NCI-H82 treated with DMSO at 0.1 percent for 48 hours (cell line): ENCODE measurements around the gene CEBPZ.
"Not testable (repeated sequence)": the region's sequence is repeated elsewhere in the genome, so short reads cannot be mapped to it uniquely, and the experiment has no call there.

ENCODE experiments used
- DNase-seq: peaks from one replicate; lab custom pipeline; 2025; ENCODE audit not compliant: unreplicated experiment; lab: John Stamatoyannopoulos, UW

CEBPZ gene, protein sequence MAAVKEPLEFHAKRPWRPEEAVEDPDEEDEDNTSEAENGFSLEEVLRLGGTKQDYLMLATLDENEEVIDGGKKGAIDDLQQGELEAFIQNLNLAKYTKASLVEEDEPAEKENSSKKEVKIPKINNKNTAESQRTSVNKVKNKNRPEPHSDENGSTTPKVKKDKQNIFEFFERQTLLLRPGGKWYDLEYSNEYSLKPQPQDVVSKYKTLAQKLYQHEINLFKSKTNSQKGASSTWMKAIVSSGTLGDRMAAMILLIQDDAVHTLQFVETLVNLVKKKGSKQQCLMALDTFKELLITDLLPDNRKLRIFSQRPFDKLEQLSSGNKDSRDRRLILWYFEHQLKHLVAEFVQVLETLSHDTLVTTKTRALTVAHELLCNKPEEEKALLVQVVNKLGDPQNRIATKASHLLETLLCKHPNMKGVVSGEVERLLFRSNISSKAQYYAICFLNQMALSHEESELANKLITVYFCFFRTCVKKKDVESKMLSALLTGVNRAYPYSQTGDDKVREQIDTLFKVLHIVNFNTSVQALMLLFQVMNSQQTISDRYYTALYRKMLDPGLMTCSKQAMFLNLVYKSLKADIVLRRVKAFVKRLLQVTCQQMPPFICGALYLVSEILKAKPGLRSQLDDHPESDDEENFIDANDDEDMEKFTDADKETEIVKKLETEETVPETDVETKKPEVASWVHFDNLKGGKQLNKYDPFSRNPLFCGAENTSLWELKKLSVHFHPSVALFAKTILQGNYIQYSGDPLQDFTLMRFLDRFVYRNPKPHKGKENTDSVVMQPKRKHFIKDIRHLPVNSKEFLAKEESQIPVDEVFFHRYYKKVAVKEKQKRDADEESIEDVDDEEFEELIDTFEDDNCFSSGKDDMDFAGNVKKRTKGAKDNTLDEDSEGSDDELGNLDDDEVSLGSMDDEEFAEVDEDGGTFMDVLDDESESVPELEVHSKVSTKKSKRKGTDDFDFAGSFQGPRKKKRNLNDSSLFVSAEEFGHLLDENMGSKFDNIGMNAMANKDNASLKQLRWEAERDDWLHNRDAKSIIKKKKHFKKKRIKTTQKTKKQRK

DNA sequence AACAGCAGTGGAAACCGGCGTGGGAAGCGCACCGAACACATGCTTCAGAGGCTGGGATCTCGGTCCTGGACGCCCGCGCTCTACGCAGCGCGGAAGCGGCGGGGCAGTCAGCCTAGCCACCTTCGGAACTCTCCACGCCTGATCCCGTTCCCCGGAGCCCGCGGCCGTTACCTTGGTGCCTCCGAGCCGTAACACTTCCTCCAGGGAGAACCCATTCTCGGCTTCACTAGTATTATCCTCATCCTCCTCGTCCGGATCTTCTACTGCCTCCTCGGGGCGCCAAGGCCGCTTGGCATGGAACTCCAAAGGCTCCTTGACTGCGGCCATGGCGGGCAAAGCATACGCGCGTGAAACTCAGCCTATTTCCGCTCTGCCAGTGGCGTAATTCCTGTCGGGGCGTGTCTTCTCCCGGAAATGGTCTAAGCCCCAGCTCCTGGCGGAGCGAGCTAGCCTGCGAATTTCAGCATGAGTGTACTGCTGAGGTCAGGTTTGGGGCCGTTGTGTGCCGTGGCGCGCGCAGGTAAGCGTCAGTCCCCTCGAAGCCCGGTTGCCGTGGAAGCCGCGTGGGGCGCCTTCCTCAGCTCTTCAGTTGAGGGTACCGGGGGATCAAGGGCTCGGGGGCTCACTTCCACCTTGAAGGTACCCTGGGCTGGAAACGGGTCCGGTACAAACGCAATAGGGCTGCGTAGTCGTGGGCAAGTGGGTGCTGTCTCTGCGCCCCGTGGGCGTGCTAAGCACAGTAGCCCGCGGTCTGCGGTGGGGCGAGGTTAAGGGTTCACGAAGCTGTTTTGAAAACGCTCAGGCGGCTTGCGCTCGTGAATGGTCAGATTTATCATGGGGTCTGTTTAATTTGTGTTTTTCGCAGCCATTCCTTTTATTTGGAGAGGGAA lies at the start of gene CEBPZ, which contains the start of gene NDUFAF7:
CEBPZ (minus strand) TSS at position 356 of the 890 bp plus-strand sequence; CDS start at position 327, 29 bp downstream.
NDUFAF7 (plus strand) TSS at position 418 of the 890 bp plus-strand sequence; CDS start at position 466, 48 bp downstream.
- DNase-seq, result peak; percentile 74

DNA sequence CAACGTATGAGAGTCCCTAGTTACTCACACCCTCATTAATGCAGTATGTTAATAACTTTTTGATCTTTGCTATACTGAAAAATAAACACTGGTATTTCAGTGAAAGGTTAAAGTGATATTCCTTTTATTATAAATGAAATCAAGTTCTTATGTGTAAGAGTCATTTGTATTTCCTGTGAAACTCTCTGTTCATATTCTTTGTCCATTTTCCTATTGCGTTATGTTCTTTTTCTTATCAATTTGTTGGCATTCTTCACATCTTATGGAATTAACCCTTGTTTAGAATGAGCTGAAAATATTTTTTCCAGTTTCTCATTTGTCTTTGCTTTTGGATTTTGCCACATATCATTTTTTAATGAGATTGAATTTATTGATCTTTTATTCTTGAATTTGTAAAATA lies 44.9 kb upstream of the CEBPZ start:
- no peak for DNase-seq

DNA sequence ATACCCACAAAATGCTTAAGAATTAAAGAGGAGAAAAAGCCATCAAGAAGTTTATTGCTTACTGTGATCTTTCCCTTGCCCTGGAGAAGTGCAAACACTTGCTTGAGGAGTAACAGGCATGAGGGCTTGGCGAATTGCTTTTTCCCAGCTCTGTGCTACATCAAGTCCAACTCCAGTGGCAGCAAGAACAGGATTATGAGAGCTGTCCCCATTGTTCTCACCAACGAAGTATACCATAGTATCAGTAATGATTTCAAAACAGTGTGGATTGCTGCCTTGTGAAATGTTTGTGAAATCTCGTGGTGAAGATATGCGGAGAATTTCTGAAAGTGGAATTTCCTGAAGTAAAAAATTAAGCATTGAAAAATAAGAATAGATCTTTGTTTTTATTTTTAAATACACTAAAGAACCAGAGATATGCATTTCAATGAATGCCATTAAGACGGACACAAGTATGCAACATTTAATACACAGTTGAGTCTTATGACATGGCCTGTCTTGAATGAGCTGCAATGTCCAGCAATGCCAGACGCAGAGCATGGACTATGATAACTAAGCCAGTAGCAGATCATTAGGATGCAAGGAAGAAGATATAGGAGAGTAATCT lies 43.1 kb upstream of the CEBPZ start:
- DNase-seq, result no peak

DNA sequence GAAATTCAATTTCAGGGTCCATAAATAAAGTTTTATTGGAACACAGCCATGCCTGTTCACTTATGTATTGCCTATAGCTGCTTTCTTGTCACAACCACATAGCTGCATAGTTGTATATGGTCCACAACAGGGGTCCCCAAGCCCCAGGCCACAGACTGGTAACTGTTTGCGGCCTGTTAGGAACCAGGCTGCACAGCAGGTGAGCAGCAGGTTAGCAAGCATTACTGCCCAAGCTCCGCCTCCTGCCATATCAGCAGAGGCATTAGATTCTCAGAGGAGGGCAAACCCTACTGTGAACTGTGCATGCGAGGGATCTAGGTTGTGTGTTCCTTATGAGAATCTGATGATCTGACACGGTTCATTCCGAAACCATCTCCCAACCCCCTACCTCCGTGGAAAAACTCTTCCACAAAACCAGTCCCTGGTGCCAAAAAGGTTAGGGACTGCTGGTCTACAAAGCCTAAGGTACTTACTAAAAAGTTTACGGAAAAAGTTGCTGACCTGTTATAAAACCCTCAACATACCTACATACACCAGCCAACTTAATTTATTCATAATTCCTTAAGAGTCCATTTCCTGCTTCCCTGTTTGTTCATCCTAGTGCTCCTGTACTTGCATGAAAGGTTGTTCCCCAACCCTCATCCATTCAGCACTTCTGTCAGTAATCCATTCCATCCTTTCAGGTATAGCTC lies 40.1 kb upstream of the CEBPZ start:
- DNase-seq, result no peak

DNA sequence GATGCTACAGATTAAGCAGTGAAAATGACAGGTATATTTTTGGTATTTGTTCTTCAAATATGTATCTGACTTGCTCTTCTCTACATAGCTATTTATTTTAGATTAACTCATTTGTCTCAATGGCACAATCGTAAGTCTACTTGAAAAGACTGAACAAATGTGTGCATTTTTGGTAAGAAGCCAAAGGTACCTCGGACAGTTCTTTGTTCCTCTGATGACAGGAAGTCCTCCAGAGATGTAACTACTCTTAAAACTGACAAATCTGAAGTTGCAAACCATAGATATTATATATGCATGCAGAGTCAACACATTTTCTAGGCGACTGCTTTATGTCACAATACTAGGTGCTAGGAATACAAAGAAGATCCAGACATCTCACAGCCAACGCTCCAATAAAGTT lies 36.7 kb upstream of the CEBPZ start:
- DNase-seq, result no peak

DNA sequence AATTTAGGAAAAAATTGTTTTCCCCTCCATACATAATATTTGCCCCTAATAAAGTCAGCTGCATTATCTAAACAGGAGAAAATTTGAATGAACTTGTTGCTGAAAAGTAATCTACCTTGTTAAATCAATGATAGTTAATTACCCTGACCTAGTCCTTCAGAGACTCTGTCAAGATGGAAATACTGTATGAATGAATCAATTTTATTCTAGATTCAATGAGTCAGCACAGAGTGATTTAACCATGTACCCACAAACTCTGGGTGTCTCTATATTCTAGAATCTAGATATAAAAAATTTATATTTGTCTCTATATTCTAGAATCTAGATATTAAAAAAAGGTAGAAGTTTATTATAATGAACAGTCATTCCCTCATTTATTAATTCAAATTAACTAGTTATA lies 36.3 kb upstream of the CEBPZ start:
- no peak for DNase-seq

DNA sequence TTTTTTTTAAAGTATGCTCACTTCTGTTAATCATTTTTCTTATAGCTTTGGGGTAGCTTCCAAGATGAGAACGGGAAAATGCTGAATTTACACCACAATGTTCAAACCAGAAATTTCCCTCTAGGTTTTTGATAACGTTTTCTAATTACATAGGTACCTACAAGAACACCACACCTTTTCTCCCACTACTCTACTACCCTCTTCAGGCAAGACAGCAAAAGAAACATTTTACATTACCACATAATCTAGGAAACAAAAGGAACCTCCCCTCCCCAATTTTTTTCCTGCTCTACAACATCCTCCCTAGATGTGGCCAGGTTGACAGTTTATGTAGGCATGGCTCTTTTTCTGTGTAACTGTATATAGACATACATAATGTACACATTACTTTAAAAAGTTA lies 32.4 kb upstream of the CEBPZ start:
- DNase-seq, result no peak

DNA sequence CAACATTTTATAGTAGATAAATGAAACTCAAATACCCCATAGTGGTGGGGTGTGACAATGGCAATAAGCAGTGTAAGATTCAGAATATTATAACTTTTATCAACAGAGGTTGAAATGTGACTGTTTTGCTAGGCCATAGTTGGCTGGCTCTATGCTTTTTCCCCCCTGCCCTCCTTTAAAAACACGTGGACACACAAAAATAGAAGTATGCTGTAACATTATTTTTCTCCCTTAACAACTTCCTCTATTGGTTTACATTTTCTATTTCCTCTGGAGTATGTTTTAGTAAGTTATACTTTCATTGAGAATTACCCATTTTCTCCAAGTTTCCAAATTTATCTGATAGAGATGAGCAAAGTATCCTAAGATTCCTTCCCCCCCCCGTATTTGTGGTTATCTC lies 31.1 kb upstream of the CEBPZ start:
- DNase-seq, result no peak

DNA sequence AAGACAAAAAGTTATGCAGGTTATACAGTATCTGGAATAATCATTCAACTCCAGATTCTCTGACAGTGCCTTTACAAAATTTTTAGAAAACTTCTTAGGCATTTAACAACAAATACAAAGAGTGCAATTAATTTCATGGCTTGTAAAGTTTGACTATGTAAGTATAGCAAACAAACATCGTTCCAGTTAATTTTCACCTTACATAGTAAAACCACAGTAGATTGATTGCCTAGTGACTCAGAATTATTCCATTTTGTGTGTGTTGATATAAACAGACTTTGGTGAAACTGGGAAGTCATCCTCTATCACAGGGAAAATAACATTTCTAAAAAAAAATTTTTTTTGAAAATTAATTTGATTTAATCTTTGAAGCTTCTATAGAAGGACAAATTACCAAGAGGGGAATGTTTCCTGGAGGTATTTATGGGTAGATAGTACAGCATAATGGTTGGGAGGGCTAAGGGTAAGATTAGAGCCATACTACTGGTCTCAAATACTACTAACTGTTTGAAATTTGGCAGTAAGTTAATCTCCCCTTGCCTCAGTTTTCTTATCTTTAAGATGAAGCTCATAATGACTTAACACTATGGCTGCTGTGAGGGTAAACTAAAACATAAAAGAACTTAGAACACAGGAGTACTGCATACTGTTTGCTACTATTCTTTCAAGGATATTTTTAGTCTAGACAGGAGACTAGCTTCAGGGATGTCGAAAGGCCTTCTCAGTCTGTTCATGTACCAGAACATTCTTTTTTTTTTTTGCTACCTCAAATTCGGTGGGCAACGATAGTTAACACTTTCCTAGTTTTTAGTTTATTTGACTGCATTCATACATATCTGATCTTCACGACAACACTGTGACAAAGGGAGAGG lies 19.7 kb upstream of the CEBPZ start:
- DNase-seq, result no peak

DNA sequence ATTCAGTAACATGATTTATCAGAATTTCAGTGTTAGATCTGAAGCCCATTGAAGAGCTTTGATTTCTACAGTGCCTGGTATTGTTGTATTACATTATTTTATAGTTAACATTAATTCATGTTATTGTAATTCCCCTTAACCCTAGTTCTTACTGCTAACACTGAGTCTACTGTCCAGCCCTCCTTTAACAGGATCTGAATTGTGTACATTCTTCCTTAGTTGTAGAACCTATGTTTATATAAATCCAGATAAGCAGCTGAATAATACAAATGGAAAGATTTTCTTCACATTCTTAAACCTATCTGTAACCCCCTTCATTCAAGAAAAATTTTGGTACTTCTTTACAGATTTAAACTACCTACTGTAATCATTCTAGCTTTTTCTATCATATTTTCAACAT lies 14.8 kb upstream of the CEBPZ start:
- no peak for DNase-seq

DNA sequence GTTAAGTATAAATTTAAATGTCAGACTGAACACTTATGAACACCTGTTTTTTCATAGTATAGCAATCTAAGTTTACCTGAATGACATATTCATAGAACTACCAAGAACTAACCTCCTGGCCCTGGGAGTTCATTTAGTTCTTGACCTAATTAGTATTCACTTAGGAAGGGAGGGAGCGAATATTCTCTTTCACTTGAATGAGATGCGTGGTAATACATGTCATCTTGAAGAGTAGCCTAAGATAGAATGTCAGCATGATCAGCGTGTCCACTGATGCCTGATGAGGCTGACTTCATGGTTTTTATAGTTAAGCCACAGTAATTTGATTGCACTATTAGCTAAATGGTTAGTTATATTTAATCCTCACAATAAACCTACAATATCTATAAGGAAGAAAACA lies 13.4 kb upstream of the CEBPZ start:
- DNase-seq, result no peak

DNA sequence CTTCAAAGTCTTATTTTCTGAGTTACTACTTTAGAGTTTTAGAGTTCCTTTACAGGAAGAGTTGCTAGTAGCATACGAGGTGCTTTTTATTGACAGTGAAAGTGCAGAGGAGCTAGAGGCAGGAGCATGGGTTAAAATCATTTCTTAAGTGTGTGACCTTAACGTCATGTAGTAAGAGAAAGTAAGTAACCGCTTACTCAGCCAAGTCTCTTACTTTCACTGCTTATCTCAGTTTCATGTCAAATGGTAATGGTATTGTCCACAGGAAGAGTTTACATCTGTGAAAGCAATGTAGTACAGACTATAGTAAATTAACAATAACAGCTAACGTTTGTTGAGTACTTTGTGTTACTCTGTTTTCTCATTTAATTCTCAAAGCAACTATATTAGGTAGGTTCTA lies 12.6 kb upstream of the CEBPZ start:
- no peak for DNase-seq

DNA sequence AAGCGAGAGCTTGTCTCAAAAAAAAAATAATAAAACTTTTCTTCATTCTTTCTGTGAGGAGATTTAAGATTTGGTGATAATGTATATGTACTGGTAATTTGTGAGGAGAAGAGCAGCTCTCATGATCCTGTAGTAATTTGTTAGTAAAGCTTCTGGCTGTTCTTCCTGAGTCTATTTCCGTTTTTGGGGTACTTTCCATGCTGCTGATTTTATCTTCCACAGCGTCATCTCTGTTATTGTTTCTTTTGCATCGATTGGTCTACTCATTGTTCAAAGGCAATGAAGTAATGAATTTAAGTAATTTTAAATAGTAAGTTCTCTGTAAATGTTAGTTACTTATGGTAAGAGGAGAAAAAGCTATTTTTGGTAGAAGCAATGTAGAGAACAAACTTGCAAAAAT lies 12.0 kb upstream of the CEBPZ start:
- DNase-seq, result no peak

DNA sequence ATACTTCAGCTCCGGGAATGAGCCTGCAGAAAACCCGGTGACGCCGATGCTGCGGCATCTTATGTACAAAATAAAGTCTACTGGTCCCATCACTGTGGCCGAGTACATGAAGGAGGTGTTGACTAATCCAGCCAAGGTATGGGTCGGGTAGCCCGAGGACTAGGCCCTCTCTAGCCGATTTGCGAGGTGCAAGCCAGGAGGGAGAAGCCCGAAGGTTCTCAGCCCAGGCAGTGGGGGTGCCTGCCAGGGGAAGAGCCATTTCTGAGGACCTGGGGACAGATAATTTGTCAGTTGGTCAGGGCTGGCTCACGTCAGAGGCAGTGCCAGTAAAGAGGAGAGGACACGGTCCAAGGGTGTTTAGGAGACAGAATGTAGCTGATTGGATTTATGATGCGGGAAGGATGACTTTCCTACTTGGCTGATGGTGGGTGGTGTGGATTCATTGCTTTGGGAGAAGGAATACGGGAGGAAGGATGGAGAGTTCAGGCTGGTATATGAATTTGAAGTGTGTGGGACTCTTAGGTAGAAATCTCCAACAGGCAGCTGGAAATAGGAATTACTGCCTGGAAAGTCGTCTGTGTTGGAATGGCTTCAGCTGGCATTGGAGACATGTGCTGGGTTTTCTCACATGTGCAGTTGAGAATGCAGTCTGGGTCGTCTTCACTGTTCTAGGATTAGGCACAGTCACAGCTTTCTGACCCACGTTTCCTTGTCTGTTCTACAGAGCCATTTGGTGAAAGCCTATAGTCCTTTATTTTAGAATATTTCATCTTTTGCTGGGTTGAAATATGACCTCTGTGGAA lies 936 bp upstream of the CEBPZ start:
- DNase-seq, result no peak

DNA sequence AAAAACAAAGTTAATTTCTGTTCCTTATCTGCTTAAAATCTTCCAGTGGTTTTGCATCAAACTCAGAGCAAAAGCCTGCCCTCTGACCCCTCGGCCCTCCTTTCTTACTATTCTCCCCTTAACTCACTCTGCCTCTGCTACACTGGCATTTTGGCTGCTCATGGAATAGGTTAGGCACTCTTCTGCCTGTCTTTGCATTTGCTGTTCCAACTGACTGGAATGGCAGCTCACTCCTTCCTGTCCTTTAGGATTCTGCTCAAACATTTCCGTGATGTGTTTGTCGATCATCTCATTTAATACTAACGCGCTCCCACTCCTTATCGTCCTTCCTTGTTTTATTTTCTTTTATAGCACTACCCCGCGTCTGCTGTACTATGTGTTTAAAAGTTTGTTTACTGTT lies 815 bp downstream of the CEBPZ start:
- DNase-seq, result no peak

DNA sequence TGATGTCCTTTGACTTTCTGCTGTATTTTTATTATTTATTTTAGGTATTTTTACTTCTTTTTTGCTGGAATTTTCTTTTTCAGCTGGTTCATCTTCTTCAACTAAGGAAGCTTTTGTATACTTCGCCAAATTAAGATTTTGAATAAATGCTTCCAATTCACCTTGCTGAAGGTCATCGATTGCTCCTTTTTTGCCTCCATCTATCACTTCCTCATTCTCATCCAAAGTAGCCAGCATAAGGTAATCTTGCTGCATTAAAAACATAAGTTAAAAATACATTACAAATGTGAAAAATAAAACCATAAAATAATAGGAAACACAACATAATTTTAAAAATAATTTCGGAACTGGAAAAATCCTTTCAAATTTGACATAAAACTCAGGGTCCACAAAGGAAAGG lies 2.6 kb downstream of the CEBPZ start:
- no peak for DNase-seq

DNA sequence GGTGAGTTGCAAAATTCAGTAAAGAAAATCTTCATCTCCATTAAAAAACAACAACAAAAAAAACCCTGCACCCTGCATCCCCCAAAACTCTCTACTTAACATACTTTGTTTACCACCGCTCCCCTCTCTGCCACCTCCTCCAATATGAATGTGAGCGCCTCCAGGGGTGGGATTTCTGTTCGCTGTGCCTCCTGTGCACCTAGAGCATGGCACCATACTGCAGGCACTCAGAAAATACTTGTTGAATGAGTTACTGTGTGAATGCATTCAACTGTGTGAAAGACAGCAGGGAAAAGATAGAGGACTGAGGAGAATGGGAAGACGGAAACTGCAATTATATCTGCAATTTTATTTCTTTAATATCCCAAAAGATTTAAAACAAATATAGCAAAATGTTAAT lies 4.5 kb downstream of the CEBPZ start:
- DNase-seq, result no peak

DNA sequence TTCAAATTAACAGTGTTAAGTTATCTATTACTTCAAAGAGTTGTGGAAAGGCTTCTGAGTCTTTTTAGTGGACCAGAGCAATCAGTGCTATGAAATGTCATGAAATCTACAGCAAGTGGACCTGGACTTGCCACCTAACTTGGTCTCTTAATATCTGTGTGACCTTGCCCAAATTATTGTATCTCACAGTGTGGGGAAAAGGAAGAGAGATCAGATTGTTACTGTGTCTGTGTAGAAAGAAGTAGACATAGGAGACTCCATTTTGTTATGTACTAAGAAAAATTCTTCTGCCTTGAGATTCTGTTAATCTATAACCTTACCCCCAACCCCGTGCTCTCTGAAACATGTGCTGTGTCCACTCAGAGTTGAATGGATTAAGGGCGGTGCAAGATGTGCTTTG lies 6.3 kb downstream of the CEBPZ start:
- not testable (repeated sequence) for DNase-seq
